Endothelial cell of umbilical vein (primary cell): ENCODE measurements around the gene DNAAF5.

Source experiments
- EZH2 ChIP-seq: IDR thresholded peaks from 2 replicates; pipeline ENCODE4 v1.6.1; 2012; ENCODE audit warnings: borderline replicate concordance, low read depth, mild to moderate bottlenecking, moderate library complexity, low read length, inconsistent platforms; ENCODE audit not compliant: severe bottlenecking
- FOS ChIP-seq: IDR thresholded peaks from 2 replicates; pipeline ENCODE4 v1.6.1; 2011; ENCODE audit warnings: mild to moderate bottlenecking, low read length, moderate library complexity, borderline replicate concordance; ENCODE audit not compliant: insufficient read depth
- GATA2 ChIP-seq: IDR thresholded peaks from 2 replicates; pipeline ENCODE4 v1.7.0; 2011; ENCODE audit warnings: low read depth, mild to moderate bottlenecking, moderate library complexity, mixed read lengths, low read length; ENCODE audit not compliant: insufficient read length, insufficient read depth
- MYC ChIP-seq: IDR thresholded peaks from one replicate; pipeline ENCODE4 v1.6.1; 2011; ENCODE audit warnings: mild to moderate bottlenecking, low read depth, low read length
- POLR2A ChIP-seq: IDR thresholded peaks from 2 replicates; pipeline ENCODE4 v1.6.1; 2012; ENCODE audit warnings: low read depth, mild to moderate bottlenecking, control low read depth, low read length
- POLR2AphosphoS5 ChIP-seq: IDR thresholded peaks from 2 replicates; pipeline ENCODE4 v1.6.1; 2012; ENCODE audit warnings: low read depth, mild to moderate bottlenecking, control low read depth, low read length, moderate library complexity; ENCODE audit not compliant: insufficient read depth
- TF ChIP-seq, protein P1 (sequence below), 2 donors: IDR thresholded peaks; 1 replicate in 1 of 2; 2 replicates in 1 of 2; pipeline ENCODE4 v1.5.1; 2011; ENCODE audit warnings: low read length in 2 of 2, mild to moderate bottlenecking in 2 of 2, moderate library complexity in 2 of 2, control low read depth in 1 of 2, inconsistent platforms in 1 of 2, low read depth in 1 of 2; ENCODE audit not compliant: insufficient read depth in 1 of 2; ENCODE audit errors: extremely low read depth in 1 of 2
- TF ChIP-seq, protein P2 (sequence below): IDR thresholded peaks from 2 replicates; pipeline ENCODE4 v1.6.1; 2011; ENCODE audit not compliant: insufficient read depth, insufficient read length

DNA sequence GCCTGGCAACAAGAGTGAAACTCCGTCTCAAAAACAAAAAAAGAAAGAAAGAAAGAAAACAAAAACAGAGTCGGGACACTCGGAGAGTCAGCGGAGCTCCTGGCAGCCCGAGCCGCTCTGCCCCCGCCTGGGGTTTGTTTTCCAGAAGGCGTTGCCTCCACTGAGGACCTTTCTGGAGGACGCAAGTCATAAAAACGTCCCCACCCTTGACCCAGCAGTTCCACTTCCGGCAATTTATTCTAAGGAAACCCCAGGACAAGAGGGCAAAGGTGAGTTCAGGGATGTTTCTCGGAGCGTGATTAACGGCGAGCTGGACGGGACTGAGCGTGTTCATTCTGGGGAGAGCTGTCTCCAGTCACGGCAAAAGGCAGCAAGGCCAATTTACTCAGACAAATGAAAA is 78.8 kb downstream of the DNAAF5 start:
- TF ChIP-seq, protein P1, sequence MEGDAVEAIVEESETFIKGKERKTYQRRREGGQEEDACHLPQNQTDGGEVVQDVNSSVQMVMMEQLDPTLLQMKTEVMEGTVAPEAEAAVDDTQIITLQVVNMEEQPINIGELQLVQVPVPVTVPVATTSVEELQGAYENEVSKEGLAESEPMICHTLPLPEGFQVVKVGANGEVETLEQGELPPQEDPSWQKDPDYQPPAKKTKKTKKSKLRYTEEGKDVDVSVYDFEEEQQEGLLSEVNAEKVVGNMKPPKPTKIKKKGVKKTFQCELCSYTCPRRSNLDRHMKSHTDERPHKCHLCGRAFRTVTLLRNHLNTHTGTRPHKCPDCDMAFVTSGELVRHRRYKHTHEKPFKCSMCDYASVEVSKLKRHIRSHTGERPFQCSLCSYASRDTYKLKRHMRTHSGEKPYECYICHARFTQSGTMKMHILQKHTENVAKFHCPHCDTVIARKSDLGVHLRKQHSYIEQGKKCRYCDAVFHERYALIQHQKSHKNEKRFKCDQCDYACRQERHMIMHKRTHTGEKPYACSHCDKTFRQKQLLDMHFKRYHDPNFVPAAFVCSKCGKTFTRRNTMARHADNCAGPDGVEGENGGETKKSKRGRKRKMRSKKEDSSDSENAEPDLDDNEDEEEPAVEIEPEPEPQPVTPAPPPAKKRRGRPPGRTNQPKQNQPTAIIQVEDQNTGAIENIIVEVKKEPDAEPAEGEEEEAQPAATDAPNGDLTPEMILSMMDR (IDR thresholded peaks at IDR 0.05; ENCODE audit: extremely low read depth in 1 of 2, insufficient read depth in 1 of 2, low read depth in 1 of 2, low read length in 2 of 2) = no peak
- no peak for TF ChIP-seq FOS
- TF ChIP-seq MYC = no peak
- TF ChIP-seq POLR2A = no peak
- no peak for TF ChIP-seq GATA2
- no peak for TF ChIP-seq EZH2
- TF ChIP-seq, protein P2, sequence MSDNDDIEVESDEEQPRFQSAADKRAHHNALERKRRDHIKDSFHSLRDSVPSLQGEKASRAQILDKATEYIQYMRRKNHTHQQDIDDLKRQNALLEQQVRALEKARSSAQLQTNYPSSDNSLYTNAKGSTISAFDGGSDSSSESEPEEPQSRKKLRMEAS = no peak
- no peak for TF ChIP-seq POLR2AphosphoS5
